T-helper 1 cell (primary cell): ENCODE data around the gene GPR62.

Source experiments
- DNase-seq, 5 donors: peaks; one replicate each; pipeline ENCODE4 v3.0.0-alpha.2; 2012 to 2020

Gene GPR62

DNA sequence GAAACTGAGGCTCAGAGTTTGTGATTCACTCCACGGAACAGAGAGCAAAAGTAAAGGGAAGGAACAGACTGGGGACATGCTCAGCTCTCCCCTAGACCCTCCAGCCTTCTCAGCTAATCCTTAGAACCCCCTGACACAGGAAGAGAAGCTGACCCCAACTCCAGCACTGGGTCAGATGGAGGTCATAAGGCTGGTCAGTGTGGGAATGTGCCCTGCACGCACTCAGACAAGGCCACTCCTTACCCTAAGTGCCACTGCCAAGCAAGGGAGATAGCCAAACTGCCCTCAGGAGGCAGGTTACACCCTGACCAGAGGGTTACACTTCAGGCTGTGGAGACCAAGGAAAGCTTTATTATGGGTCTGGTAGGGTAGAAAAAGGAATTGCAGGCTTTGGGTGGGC is 39.3 kb downstream of the GPR62 start:
- no peak for DNase-seq

DNA sequence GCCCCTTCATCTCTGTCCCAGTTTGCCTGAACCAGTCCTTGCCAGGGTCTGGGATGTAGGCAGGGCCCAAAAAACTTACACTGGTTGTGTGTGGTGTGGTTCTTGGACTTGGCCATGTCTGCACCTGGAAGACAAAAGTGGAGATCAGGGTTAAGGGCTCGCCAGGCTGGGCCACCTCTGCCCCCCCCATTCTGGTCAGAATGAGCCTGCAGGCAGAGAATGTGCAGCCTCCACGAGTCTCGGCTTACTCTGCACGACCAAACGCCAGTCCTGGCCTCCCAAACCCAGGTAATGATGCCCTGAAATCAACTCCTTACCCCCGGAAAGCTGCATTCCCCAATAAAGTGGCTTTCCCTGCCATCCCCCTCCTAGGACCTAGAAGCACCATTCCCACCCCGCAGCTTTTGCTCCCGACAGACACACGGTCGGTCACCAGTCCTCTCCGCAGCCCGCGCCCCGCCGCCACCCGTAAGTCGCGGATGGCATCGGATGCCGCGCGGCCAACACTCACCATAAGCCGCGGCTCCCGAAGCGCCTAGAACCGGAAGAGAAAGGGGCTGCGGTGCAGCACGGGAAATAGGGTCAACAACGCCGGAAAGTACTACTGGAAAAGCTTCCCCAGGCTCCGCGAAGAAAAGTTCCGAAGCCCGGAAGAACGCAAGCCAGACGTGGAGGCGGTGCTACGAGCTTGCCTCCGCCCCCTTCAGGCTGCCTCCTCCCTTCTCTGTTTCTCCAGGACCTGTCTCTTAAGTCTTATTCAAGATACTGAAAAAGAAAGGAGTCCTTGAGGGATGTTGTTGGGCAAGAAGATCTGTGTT is 40.4 kb downstream of the GPR62 start, which contains the start of gene RPL29:
RPL29 (minus strand) TSS at position 550 of the 818 bp plus-strand sequence; CDS start at position 116, 434 bp downstream.
- peak; percentile 79 to 95 (median 86) for DNase-seq

- DNase-seq, result no peak
These were observed 42.0 kb downstream of the GPR62 start for GRCh38 chr3:51997172-51997571.

DNA sequence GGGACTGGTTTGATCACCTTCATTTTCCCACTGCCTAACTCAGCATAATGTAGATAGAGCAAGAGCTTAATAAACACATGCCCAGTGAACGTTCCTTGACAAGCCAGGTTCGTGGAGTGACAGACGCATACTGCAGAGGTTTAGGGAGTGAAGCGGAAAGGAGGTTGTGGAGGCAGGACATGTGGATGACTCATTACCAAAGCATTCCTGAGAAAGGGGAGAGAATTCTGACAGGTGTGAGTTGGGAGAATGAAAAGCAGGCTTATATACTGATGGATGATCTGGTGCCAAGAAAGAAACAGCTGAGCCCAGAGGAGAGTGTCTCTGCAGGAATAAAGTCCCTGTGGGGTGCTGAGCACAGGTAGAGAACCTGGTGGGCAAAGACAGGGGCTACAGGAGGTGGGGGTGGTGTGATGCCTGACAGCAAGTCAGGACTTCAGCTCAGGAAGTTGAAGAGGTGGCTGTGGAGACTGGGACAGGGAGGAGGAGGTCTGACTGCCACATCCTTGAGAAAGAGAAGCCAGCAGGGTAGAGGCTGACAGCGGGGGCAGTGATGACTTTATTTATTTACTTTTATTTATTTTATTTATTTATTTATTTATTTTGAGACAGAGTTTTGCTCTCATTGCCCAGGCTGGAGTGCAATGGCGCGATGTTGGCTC is 42.9 kb downstream of the GPR62 start:
- DNase-seq, result no peak

DNA sequence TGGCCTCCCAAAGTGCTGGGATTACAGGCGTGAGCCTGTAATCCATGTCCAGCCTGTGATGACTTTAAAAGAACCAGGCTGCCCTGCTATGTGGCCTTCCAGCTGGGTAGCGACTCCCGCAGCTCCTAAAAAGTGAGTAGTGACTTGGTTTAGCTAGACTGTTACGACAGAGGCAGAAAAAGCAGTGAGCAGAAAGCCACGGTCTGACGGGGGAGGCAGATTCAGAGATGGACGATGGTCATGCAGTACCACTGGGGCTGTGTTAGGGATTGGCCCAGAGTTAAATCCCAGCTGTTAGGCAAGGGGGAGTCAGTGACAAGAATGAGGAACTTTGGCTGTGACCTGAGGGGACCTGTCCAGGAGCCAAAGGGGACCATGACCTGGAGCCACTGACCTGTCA is 43.6 kb downstream of the GPR62 start:
- no peak for DNase-seq

DNA sequence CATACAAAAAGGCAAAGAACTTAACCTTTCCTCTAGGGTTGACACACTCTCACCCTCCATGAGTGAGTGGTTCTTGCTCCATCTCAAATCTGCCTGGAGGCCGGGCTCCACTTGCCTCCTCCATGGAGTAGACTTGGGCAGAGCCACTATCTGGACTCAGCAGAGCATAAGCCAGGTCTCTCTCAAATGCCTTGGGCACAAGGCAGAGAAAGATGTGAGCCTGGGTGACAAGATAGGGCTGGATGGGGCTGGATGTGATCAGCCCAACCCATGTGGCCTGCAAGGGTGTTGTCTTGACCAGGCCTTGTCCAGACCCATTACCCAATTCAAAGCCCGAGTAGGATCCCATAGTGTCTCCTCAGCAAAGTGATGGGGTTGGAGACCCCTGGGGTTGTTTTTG is 44.7 kb downstream of the GPR62 start:
- DNase-seq, result no peak

GRCh38 chr3:52001443-52001974 is 46.3 kb downstream of the GPR62 start:
- DNase-seq, result peak; percentile 65 to 84 (median 75)

DNA sequence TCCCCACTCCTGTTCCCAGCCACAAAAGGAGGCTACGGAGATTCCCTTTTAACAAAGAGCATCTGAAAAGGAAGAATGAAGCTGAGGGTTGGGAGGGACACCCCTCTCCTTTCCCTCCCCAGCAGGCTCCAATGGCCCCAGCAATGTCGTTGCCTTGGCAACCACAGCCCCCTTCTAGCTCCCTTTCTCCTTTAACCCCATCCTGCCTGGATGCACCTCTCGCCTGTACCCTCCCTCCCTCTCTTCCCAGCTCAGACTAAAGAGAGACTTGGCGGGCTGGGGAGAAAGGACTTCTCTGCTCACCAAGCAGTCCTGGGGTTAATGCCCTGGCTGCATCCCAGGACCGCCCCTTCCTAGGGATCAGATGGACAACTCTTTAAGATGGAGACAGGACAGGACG is 47.6 kb downstream of the GPR62 start:
- DNase-seq, result no peak

DNA sequence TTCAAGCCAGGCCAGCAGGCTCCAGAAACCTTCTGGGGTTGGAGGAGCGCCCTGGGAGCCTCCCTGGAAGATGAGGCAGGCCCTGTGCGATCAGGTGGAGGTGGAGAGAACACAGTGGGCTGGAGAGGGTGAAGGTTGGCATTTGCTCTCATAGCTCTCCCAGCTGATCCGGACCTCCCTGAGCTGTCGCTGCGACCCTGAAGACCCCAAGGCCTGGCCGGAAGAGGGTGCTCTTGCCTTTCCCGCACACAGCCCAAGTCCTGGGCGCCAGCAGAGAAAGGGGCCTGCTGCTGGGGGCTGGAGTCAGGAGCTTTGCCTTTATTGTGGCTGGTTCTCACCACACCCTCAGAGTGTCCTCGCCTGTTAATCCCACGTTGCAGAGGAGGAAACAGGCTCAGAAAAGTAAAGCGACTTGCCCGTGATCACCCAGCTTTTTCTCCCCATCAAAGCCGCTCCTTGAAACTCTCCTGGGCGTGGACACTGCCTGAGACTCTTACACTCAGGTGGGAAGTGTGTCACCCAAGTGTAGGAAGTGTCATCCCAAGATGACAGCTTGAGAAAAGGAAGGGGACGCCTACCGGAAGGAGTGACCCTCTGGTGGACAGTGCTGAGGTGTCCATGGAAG is 49.1 kb downstream of the GPR62 start:
- no peak for DNase-seq

DNA sequence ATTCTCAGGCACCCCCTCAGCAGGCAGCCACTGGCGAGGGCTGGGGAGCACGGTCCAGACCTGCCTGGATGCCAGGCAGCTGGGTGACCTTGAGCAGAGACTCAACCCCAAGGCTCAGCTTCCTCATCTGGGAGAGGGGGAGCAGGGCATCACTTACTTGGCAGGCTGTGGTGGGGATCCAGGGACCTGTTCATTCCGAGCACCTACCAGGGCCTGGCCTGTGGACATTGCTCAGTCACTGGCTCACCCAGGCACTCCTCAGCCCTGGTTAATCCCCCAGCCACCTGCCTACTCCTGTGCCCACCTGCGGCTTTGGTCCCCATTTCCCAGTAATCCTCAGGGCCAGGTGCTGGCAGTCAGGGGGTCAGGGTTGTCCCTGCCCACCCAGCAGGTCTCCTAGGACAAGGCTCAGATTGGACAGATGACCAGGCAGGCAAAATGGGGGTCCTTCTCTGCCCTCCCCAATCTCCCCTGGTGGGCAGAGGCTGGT is 49.8 kb downstream of the GPR62 start:
- no peak for DNase-seq

- DNase-seq, result no peak
These were observed 50.4 kb downstream of the GPR62 start for GRCh38 chr3:52005571-52005986.

DNA sequence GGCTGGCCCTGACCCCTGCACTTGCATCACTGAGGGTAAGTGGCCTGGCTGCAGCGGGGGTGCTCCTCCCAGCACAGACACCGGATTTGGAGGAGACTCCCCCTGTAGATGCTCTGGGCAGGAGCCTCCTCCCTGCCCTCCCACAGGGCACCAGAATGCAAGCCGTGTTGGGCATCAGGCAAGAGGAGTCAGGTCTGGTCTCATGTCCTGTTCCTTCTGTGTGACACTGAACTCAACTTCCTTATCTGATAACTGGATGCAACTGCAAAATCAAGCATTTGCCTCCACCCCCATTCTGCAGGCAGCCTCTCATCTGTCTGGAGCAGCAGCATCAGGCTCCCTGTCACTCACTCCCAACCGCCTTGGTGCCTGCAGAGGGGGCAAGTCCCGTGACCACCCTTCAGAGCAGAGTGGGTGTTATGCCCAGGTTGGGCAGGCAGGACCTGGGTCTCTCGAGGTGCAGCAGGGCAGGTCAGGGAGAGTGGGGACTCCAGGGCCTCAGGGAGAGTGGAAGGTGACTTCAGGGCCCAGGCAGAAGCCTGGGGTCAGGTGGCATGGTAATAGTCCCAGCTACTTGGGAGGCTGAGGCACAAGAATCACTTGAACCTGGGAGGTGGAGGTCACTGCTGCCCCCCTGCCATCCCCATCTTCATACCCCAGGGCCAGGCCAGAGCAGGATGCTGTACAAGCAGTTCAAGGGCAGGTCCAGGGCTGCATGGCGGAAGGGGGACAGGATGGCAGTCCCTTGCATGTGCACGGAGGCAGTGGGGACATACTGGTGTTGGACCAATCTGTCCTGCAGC is 51.0 kb downstream of the GPR62 start:
- no peak for DNase-seq

- DNase-seq, result no peak
These were observed 51.6 kb downstream of the GPR62 start for GRCh38 chr3:52006820-52007133.
